HUES64 (cell line): ENCODE data around the gene LAMA4.

Experiments used
- H3K27ac ChIP-seq: 2 replicates; pipeline ENCODE4 v1.7.0; 2013; ENCODE audit warnings: low read depth, low read length, inconsistent platforms
- H3K27me3 ChIP-seq: 2 replicates; pipeline ENCODE4 v1.6.1; 2013; ENCODE audit warnings: mild to moderate bottlenecking, low read length; ENCODE audit not compliant: insufficient read depth
- H3K36me3 ChIP-seq: 2 replicates; pipeline ENCODE4 v1.6.1; 2013; ENCODE audit warnings: mild to moderate bottlenecking, low read length; ENCODE audit not compliant: insufficient read depth
- H3K4me1 ChIP-seq: 2 replicates; pipeline ENCODE4 v1.6.1; 2013; ENCODE audit warnings: mild to moderate bottlenecking, low read length, moderate library complexity; ENCODE audit not compliant: insufficient read depth
- H3K4me3 ChIP-seq: 2 replicates; pipeline ENCODE4 v1.5.1; 2013; ENCODE audit warnings: mild to moderate bottlenecking, low read length, moderate library complexity
- H3K9ac ChIP-seq: 2 replicates; pipeline ENCODE4 v1.6.1; 2013; ENCODE audit warnings: mild to moderate bottlenecking, low read depth, low read length
- H3K9me3 ChIP-seq: 2 replicates; pipeline ENCODE4 v1.6.1; 2013; ENCODE audit warnings: low read depth, low read length; ENCODE audit not compliant: insufficient read depth
- WGBS: fragments of 150-250, 120-280 bp; methylation state at CpG from one replicate; pipeline ENCODE4 v1.1.7; 2013; ENCODE audit warnings: missing lambda C conversion rate; 5-methylcytosine and 5-hydroxymethylcytosine counted together

The LAMA4 gene

DNA sequence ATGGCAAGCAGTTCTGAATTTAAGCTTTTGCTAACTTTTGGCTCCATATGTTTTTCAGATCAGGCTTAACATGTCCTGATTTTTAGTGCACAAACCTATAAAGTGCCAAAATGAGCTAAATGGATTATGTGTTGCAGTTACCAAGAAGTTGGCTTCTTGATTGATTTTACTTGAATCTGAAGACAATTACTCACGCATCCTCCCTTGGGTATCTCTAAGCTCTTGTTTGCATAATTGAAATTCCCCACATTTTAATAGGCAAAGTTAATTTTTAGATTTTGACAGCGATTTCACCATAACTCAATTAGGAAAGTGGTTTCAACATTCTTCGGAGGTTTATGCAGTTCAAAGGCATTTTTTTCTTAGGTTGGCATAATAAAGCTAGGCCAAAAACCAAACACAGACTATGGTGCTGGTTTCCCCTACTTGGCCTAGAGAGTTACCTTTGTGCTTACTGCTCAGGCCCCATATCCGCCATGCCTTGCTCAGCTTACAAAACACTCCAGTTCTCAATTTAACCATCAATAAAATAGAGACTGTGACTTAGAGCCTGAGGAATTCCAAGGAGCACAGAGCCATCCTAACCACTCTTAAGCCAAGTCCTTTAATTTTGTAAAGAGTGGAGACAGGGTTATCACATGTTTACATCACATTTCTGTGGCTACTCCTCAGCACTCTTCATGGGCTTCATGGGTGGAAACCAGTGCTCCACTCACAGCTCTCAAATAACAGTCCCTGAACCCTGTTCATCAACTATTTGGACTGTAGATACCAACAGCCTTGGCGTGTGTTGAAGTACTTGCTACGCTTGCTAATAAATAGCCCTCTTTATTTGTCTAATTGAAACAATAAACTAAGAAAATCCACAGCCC is 32.1 kb downstream of the LAMA4 start:
- H3K4me3 ChIP-seq = no peak overlapping the region
- 95% methylated on average over 6 of the region's 6 CpGs for WGBS
- H3K4me1 ChIP-seq = peaks cover 7% of the 10 kb centered on the region; the same call in 1 of the 2 replicates
- H3K27me3 ChIP-seq = no peaks in the 10 kb centered on the region
- H3K36me3 ChIP-seq = no peaks in the 10 kb centered on the region
- no peaks in the 10 kb centered on the region for H3K9me3 ChIP-seq
- H3K27ac ChIP-seq = no peak overlapping the region
- H3K9ac ChIP-seq = no peak overlapping the region

DNA sequence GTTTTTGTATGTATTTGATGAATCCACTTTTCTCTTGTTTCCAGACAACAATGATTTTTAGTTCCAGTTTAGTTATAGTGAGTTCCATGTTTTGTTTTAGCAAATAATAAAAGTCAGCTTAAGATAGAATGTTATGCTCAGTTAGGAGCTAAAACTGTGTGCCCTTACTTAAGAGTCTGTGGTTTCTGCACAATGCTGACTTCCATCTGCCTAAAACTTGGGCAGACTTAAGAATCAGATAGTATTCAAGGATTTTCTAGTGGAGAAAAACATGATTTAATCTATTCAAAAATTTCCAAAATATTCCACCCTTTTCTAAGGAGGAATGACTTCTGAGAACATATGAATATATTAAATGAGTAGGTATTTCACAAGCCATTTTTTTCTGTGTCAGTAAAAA is 32.8 kb downstream of the LAMA4 start:
- Histone ChIP-seq H3K9ac (no peak overlapping the region), H3K4me3 (no peak overlapping the region), H3K36me3 (no peaks in the 10 kb centered on the region), H3K9me3 (no peaks in the 10 kb centered on the region), H3K4me1 (peaks cover 13% of the 10 kb centered on the region; the same call in 1 of the 2 replicates), H3K27me3 (no peaks in the 10 kb centered on the region), H3K27ac (no peak overlapping the region)

DNA sequence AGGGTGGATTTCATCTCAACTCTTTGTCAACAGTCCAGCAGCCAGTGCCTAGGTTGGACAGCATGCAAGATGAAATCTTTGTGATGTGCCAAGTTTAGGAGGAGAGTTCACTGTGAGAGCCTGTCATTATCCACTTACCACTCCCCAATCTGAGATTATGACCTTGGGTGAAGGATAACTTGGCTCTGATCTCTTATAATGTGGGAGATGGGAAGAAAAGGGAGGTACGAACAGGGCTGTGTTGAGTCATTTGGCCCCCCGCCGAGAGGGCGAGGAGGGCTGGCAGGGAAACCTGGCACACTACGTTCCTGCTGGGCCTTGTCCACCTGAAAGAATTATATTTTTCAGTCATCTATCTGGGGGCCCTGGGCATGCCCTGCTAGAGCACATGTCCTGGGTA is 35.8 kb downstream of the LAMA4 start:
- Histone ChIP-seq H3K27ac (no peak overlapping the region), H3K27me3 (no peaks in the 10 kb centered on the region), H3K9ac (no peak overlapping the region), H3K4me1 (peaks cover 26% of the 10 kb centered on the region), H3K4me3 (no peak overlapping the region), H3K9me3 (no peaks in the 10 kb centered on the region), H3K36me3 (no peaks in the 10 kb centered on the region)
- 85% methylated on average over 5 of the region's 5 CpGs for WGBS

DNA sequence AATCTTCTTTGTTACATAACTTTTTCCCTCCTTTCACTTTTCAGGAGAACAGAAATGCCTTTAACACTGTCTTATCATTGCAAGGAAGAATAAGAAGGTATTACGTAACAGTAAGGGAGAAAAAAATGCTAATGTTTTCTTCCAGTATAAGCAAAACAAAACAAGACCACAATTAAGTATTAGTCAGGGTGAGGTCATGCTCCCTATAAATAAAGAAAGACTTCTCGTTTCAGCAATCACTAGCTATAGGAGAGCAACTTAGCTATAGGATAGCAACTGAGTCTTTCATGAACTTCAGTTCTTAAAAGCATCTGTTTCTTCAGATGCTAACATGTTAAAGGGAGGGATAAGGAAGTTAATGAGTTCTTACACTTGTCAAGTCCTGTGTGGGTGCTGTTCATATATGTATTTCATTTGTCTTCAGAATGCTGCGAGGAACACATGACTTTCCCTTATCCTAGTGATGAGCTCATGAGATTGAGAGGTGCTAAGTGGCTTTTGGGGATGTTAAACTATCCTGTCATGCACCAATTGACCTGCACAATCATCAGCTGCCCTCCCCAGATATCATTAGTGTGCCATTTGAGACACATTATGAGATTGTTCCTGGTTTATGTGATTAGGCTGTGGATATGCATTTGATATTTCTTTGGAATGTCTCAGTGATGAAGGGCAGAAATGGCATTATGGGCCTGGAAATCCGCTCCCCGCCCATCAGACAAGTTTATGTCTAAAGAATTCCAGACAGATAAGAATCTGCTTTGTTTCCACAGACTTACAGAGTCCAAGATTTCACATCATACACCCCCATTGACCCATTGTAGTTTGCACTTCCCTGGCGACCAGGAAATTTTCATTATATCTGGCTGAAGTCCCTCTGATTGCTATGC is 37.5 kb downstream of the LAMA4 start:
- H3K27me3 ChIP-seq = no peaks in the 10 kb centered on the region
- WGBS = 80% methylated on average over 5 of the region's 6 CpGs
- no peak overlapping the region for H3K27ac ChIP-seq
- H3K4me3 ChIP-seq = no peak overlapping the region
- no peaks in the 10 kb centered on the region for H3K36me3 ChIP-seq
- H3K9me3 ChIP-seq = no peaks in the 10 kb centered on the region
- H3K4me1 ChIP-seq = peaks cover 20% of the 10 kb centered on the region
- no peak overlapping the region for H3K9ac ChIP-seq

DNA sequence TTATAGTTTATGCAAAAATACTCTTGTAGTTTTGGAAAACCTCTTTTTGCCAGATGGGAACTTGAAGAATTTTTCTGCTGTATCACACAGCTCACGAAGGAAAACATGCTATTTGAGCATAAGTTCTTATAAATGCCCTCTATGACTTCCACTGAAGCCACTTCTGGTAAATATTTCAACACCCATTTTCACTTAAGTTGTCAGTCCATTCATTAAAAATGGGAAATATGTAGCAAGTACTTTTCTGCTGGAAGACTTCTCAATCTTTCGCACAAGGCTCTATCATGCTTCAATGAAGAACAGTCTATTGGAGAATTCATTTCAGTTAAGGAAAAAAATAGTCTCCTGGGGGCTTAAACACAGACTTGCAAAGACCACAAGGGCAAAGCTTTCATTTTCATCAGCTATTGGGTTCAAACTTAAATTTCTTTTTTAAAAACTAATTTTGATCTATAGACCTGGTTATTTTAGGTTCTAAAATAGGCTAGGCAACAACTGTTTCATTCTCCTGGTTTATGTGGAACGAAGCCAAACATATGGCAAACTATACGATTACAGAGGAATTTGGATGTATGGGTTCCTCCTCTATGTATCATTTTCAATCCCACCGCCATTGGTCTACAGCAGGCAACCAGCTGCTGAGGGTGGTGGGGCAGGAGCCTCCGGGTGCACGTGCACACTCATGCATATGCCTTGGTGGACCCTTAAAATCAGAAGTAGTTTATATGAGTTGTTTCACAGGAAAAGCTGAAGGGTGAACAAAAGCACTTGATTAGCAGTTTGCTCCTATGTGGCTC is 38.7 kb downstream of the LAMA4 start:
- no peak overlapping the region for H3K27ac ChIP-seq

DNA sequence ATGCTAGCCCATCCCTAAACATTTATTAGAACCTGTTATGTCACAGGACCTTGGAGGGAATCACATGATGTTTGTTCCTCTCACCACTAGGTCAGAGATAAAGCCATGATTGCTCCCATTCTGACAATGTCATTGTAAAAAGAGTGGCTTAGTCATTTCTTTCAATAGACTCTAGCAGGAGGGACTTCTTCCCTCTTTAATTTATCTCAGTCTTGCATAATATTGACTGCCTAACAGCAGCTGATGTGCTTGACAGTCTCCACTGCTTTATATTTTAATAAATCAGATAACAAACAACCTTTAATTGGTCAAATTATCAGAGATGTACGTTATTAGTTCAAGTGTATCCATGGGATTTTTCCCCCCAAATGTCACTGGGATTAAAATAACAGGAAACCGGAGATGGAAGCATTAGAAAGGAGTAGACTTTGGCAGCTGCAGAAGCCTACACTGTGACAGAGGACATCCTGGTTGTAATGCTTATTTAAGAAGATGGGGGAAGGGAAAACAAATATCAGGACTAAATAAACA is 39.6 kb downstream of the LAMA4 start:
- 57% methylated on average over 2 of the region's 2 CpGs for WGBS
- H3K27ac ChIP-seq = no peak overlapping the region; the same call in 1 of the 2 replicates
- no peaks in the 10 kb centered on the region for H3K27me3 ChIP-seq
- H3K4me1 ChIP-seq = peaks cover 20% of the 10 kb centered on the region
- no peak overlapping the region for H3K9ac ChIP-seq
- H3K4me3 ChIP-seq = no peak overlapping the region
- no peaks in the 10 kb centered on the region for H3K9me3 ChIP-seq
- H3K36me3 ChIP-seq = no peaks in the 10 kb centered on the region

More for the DNA sequence above, 38.7 kb downstream of the LAMA4 start:
- Histone ChIP-seq H3K9me3 (no peaks in the 10 kb centered on the region), H3K4me1 (peaks cover 20% of the 10 kb centered on the region), H3K9ac (no peak overlapping the region), H3K36me3 (no peaks in the 10 kb centered on the region), H3K27me3 (no peaks in the 10 kb centered on the region), H3K4me3 (no peak overlapping the region)
- WGBS = 91% methylated on average over 7 of the region's 7 CpGs

DNA sequence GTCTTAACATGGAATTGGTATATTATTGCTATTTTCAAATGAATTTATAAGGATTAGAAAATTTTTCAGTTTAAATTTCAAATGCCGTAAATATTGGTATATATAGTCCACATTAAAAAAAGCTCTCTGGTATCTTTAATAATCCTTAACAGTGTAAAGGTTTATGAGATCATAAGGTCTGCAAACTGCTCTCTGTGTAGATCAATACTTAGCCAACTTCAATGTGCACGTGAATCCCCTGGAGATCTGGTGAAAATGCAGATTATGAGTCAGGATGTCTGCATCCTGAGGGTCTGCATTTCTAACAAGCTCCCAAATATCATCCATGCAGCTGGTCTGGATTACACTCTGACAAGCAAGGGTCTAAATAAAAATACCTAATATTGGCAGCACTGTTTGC is 43.5 kb downstream of the LAMA4 start:
- Histone ChIP-seq H3K9ac (no peak overlapping the region), H3K4me1 (peaks cover 16% of the 10 kb centered on the region), H3K27ac (no peak overlapping the region), H3K9me3 (no peaks in the 10 kb centered on the region), H3K36me3 (no peaks in the 10 kb centered on the region), H3K4me3 (no peak overlapping the region), H3K27me3 (no peaks in the 10 kb centered on the region)
- WGBS = 92% methylated on average over 1 of the region's 2 CpGs

DNA sequence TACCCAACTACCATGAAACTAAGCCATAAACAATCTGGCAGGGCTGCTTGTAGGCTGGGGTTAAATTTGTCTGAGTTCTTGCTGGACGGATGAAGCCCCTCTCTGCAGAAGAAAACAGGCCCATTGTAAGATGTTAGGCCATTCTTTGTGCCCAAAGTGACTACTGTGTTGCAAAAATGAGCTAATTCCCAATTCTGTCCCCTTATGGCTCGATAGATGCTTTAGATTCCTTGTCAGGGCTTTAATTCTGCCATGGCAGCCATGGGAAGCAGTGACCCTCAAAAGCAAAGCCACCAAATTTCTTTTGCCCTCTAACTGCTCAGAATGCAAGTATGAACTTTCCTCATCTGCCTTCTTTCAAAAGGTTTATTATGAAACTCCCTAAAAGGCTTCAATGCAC is 45.2 kb downstream of the LAMA4 start:
- Histone ChIP-seq H3K9ac (no peak overlapping the region), H3K27ac (no peak overlapping the region), H3K4me1 (peaks cover 13% of the 10 kb centered on the region), H3K4me3 (no peak overlapping the region), H3K36me3 (no peaks in the 10 kb centered on the region), H3K9me3 (no peaks in the 10 kb centered on the region), H3K27me3 (no peaks in the 10 kb centered on the region)
- 91% methylated on average over 2 of the region's 2 CpGs for WGBS

DNA sequence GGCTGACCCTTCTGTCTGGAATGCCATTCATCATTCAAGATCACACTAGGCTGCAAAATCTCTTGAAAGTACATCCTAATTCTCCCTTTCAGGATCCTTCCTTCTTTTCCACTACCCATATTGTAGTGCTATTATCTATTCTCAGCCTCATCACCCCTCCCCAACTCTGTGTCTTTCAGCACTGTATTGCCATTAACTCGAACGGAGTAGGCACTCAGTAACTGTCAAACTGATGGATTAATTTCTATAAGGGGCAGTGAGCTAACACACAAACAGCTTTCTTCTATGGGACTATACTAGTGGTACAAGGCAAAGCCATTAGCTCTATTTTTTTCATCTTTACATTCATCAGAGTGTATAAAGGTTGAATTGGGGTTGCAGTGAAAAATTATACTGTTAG is 46.6 kb downstream of the LAMA4 start:
- Histone ChIP-seq H3K27ac (no peak overlapping the region), H3K9me3 (no peaks in the 10 kb centered on the region), H3K4me1 (peaks cover 27% of the 10 kb centered on the region), H3K36me3 (no peaks in the 10 kb centered on the region), H3K27me3 (no peaks in the 10 kb centered on the region), H3K9ac (no peak overlapping the region), H3K4me3 (no peak overlapping the region)
- WGBS = 85% methylated on average over 2 of the region's 2 CpGs

DNA sequence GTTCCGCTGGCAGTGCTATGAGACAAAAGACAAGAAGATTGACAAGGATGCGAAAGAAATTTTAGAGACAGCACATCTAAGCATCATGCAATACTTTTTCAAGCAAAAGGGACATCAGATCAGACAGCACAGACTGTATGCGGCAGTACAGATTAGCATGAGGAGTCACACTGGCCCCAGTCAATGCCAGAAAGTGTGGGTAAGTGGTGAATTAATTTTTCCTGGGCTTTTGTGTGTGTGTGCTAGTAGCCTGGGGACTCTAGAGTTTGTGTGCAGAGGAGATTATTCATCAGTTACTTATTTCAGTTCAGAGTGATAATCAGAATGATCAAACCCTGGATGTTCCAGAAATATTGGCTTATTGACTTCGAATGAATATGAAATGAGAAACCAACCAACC is 47.2 kb downstream of the LAMA4 start:
- Histone ChIP-seq H3K4me3 (no peak overlapping the region), H3K9ac (no peak overlapping the region), H3K9me3 (no peaks in the 10 kb centered on the region), H3K36me3 (no peaks in the 10 kb centered on the region), H3K4me1 (peaks cover 32% of the 10 kb centered on the region), H3K27me3 (no peaks in the 10 kb centered on the region), H3K27ac (no peak overlapping the region)
- WGBS = 96% methylated on average over 3 of the region's 4 CpGs
